ENCODE data around the gene PRKAB1.
"Not testable (repeated sequence)": the region's sequence is repeated elsewhere in the genome, so short reads cannot be mapped to it uniquely, and the experiment has no call there.

PRKAB1 gene

GRCh38 chr12:119667577-119668323 lies at the start of gene PRKAB1:
Gene PRKAB1 (plus strand): TSS chr12:119668133. CDS start chr12:119668245, 112 bp downstream.
- peak; percentile 96 for DNase-seq

GRCh38 chr12:119618328-119618896 lies 49.5 kb upstream of the PRKAB1 start:
- DNase-seq, result not testable (repeated sequence)

- no peak for DNase-seq
Measured at GRCh38 chr12:119620490-119620889, 47.4 kb upstream of the PRKAB1 start.

- DNase-seq, result no peak
Measured at GRCh38 chr12:119621878-119622277, 46.1 kb upstream of the PRKAB1 start.

- no peak for DNase-seq
Measured at GRCh38 chr12:119624966-119625365, 43.0 kb upstream of the PRKAB1 start.

GRCh38 chr12:119627019-119627643 lies 40.8 kb upstream of the PRKAB1 start:
- DNase-seq, result no peak

- DNase-seq, result no peak
Measured at GRCh38 chr12:119627686-119628085, 40.2 kb upstream of the PRKAB1 start.

- DNase-seq, result no peak
Measured at GRCh38 chr12:119630223-119630780, 37.6 kb upstream of the PRKAB1 start.

GRCh38 chr12:119630962-119631550 lies 36.9 kb upstream of the PRKAB1 start:
- DNase-seq, result no peak

- DNase-seq, result no peak
Measured at GRCh38 chr12:119631930-119632678, 35.8 kb upstream of the PRKAB1 start.

GRCh38 chr12:119634743-119635142 lies 33.2 kb upstream of the PRKAB1 start:
- no peak for DNase-seq

- no peak for DNase-seq
Measured at GRCh38 chr12:119642986-119643385, 24.9 kb upstream of the PRKAB1 start.

GRCh38 chr12:119644930-119645329 lies 23.0 kb upstream of the PRKAB1 start:
- no peak for DNase-seq

GRCh38 chr12:119645535-119646059 lies 22.3 kb upstream of the PRKAB1 start:
- no peak for DNase-seq

- no peak for DNase-seq
Measured at GRCh38 chr12:119649202-119649808, 18.6 kb upstream of the PRKAB1 start.

GRCh38 chr12:119652665-119653064 lies 15.3 kb upstream of the PRKAB1 start:
- no peak for DNase-seq

GRCh38 chr12:119657001-119657400 lies 10.9 kb upstream of the PRKAB1 start:
- not testable (repeated sequence) for DNase-seq

GRCh38 chr12:119658166-119658565 lies 9.8 kb upstream of the PRKAB1 start:
- not testable (repeated sequence) for DNase-seq

GRCh38 chr12:119659289-119659897 lies 8.5 kb upstream of the PRKAB1 start:
- DNase-seq, result no peak

GRCh38 chr12:119660076-119660475 lies 7.9 kb upstream of the PRKAB1 start:
- DNase-seq, result no peak

GRCh38 chr12:119661882-119662281 lies 6.1 kb upstream of the PRKAB1 start:
- DNase-seq, result no peak

Data from activated CD8-positive, alpha-beta memory T cell treated with anti-CD3 and anti-CD28 coated beads for 24 hours (primary cell).